Esophagus (tissue), 2 donors: ENCODE results near the gene SORCS2. TPM values are rescaled to one million over a fixed set of nuclear protein-coding genes. Genes with fewer than 3 reads are reported as not detected.
"Not testable (repeated sequence)": the region's sequence is repeated elsewhere in the genome, so short reads cannot be mapped to it uniquely, and the experiment has no call there.

Experiments
- H3K27ac ChIP-seq, 2 donors: one replicate each; pipeline ENCODE4 v1.5.1; 2013; ENCODE audit warnings: low read depth in 2 of 2, mild to moderate bottlenecking in 2 of 2, inconsistent platforms in 1 of 2, low read length in 1 of 2, moderate library complexity in 1 of 2
- H3K27me3 ChIP-seq, 2 donors: one replicate each; pipeline ENCODE4 v1.6.1; 2013; ENCODE audit warnings: low read length in 2 of 2, control low read depth in 1 of 2, mild to moderate bottlenecking in 1 of 2; ENCODE audit not compliant: insufficient read depth in 2 of 2, control insufficient read depth in 1 of 2
- H3K36me3 ChIP-seq, 2 donors: one replicate each; pipeline ENCODE4 v1.6.1; 2013; ENCODE audit warnings: low read length in 1 of 2; ENCODE audit not compliant: control insufficient read depth in 2 of 2, insufficient read depth in 2 of 2
- H3K4me1 ChIP-seq, 2 donors: one replicate each; pipeline ENCODE4 v1.6.1; 2013; ENCODE audit warnings: low read length in 1 of 2; ENCODE audit not compliant: control insufficient read depth in 2 of 2, insufficient read depth in 2 of 2
- H3K4me3 ChIP-seq, 2 donors: one replicate each; pipeline ENCODE4 v1.5.1; 2013; ENCODE audit warnings: low read length in 2 of 2, mild to moderate bottlenecking in 2 of 2, low read depth in 1 of 2, moderate library complexity in 1 of 2
- H3K9me3 ChIP-seq, 2 donors: one replicate each; pipeline ENCODE4 v1.6.1; 2013; ENCODE audit warnings: mild to moderate bottlenecking in 2 of 2, low read depth in 1 of 2, low read length in 1 of 2, moderate library complexity in 1 of 2; ENCODE audit not compliant: control insufficient read depth in 2 of 2, insufficient read depth in 1 of 2
- WGBS, 2 donors: extraction: QIAGEN DNeasy Blood & Tissue Kit; methylation state at CpG; one replicate each; pipeline ENCODE4 v1.1.7; 2013; 5-methylcytosine and 5-hydroxymethylcytosine counted together
- polyA plus RNA-seq, 2 donors: library from polyadenylated mRNA; stranded (reverse); fragments of 200-250 nt; gene quantifications; one replicate each; pipeline ENCODE4 v1.2.3, GENCODE V29; 2013
- donor health status: healthy with polysubstance abuse.
- donor health status: Bipolar disorder and iron deficiency.

The SORCS2 gene
- polyA plus RNA-seq, 2 donors = 1.1 to 1.2 TPM

DNA sequence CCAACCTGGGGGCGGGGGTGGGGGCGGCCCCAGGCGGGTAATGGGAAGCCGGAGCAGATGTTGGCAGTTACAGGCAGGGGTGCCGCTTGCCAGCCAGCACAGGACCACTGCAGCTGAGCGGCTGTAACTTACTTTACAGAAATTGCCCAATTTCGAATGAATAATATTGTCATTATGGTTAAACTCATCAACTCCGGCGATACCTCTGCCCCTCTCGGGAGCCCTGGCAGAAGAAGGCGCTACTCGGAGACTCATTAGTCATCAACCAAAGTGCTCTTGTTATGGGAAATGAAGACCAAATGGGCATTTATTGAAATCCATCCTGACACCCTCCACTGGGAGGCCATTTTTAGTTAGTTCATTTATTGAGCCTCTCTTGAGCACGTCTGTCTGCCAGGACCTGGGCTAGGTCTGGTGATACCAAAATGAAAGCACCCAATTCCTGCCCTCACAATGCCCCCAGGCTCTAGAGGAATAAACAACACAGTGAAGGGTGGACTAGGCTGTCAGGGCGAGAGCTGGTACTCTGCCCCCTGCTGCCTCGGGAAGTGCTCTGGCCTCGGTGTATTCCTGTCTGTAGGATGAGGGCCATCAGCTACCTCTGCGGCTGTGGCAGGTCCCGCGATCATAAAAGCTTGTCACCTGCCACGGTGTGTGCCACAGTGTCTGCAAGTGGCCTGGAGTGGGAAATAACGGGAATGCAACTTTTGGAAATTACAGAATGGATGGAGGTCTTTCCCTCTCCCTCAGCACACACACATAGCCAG, 401.5 kb downstream of the SORCS2 start:
- H3K27me3 ChIP-seq = no peaks in the 10 kb centered on the region
- H3K4me3 ChIP-seq = no peak overlapping the region
- no peaks in the 10 kb centered on the region for H3K9me3 ChIP-seq
- H3K4me1 ChIP-seq = peaks cover 2 to 4% of the 10 kb centered on the region in 2 donors
- 77 to 82% methylated on average over 21 of the region's 21 CpGs for WGBS, 2 donors
- H3K36me3 ChIP-seq = no peaks in the 10 kb centered on the region
- H3K27ac ChIP-seq = no peak overlapping the region

DNA sequence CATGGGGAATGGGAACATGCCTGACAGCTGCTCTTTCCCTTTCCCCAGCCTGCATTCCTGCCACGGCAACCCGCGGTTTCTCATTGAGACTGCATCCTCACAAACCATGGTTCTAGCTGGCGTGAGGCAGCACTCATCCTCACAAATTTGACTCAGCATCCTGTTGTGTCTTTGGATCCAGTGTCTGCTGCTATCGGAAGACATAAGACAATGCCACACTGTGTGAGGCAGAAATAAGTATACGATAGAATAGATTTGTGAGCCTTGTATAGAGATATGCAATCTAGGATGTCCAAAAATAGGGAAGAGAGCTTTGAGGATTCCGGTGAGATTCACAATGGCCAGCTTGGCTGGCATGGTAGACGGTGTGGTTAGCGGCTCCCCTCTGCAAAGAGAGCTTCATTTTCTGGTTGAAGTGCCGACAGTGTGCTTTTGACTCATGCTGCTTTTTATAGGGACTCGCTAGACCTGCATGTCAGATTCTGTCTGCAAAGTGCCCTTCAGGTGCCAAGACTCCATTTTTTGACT, 403.7 kb downstream of the SORCS2 start:
- H3K36me3 ChIP-seq = no peaks in the 10 kb centered on the region
- WGBS, 2 donors = 45 to 50% methylated on average over 11 of the region's 11 CpGs
- no peak overlapping the region for H3K4me3 ChIP-seq
- no peaks in the 10 kb centered on the region for H3K9me3 ChIP-seq
- H3K27ac ChIP-seq = no peak overlapping the region
- peaks cover 2 to 9% of the 10 kb centered on the region in 2 donors for H3K4me1 ChIP-seq
- H3K27me3 ChIP-seq = no peaks in the 10 kb centered on the region

GRCh38 chr4:7596918-7597606, 404.7 kb downstream of the SORCS2 start:
- 71% methylated on average over 9 of the region's 9 CpGs for WGBS, 2 donors
- no peaks in the 10 kb centered on the region for H3K36me3 ChIP-seq
- no peaks in the 10 kb centered on the region for H3K27me3 ChIP-seq
- no peak overlapping the region for H3K4me3 ChIP-seq
- H3K9me3 ChIP-seq = no peaks in the 10 kb centered on the region
- peaks cover 2 to 9% of the 10 kb centered on the region in 2 donors for H3K4me1 ChIP-seq
- H3K27ac ChIP-seq = no peak overlapping the region

- Histone ChIP-seq H3K27ac (no peak overlapping the region), H3K36me3 (no peaks in the 10 kb centered on the region)
- WGBS, 2 donors = 77 to 82% methylated on average over 29 of the region's 29 CpGs
Measured at GRCh38 chr4:7598939-7599790, 406.8 kb downstream of the SORCS2 start.

DNA sequence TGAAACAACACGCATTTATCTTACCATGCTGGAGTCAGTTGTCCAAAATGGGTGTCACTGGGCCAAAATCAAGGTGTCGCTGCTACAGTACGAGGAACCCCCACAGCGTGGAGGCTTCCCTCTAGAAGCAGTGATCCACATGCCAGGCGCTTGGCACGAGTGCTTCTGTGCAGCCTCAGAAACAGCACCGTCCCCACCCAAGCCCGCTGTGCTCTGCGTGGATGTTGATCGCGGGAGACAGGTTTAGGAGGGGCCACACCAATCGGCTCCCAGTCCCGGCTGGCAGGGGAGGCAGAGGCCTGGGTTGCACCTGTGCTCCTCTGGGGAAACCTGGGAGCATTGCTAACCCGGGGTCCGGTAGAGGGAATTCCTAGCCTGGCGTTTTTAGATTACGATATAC, 407.9 kb downstream of the SORCS2 start:
- H3K36me3 ChIP-seq = no peaks in the 10 kb centered on the region
- H3K27me3 ChIP-seq = no peaks in the 10 kb centered on the region
- no peak overlapping the region for H3K4me3 ChIP-seq
- peaks cover 2 to 9% of the 10 kb centered on the region in 2 donors for H3K4me1 ChIP-seq
- no peak overlapping the region for H3K27ac ChIP-seq
- peaks cover 0 to 4% of the 10 kb centered on the region in 2 donors for H3K9me3 ChIP-seq
- 62 to 73% methylated on average over 17 of the region's 17 CpGs for WGBS, 2 donors

More at GRCh38 chr4:7598939-7599790, 406.8 kb downstream of the SORCS2 start:
- H3K4me1 ChIP-seq = peaks cover 2 to 9% of the 10 kb centered on the region in 2 donors
- no peaks in the 10 kb centered on the region for H3K27me3 ChIP-seq
- no peak overlapping the region for H3K4me3 ChIP-seq
- no peaks in the 10 kb centered on the region for H3K9me3 ChIP-seq

GRCh38 chr4:7602166-7602565, 409.8 kb downstream of the SORCS2 start:
- H3K27me3 ChIP-seq, H3K27ac ChIP-seq, H3K4me3 ChIP-seq, H3K36me3 ChIP-seq, H3K4me1 ChIP-seq, H3K9me3 ChIP-seq: not testable (repeated sequence)
- WGBS, 2 donors = 95 to 96% methylated on average over 28 to 30 of the region's 30 CpGs

DNA sequence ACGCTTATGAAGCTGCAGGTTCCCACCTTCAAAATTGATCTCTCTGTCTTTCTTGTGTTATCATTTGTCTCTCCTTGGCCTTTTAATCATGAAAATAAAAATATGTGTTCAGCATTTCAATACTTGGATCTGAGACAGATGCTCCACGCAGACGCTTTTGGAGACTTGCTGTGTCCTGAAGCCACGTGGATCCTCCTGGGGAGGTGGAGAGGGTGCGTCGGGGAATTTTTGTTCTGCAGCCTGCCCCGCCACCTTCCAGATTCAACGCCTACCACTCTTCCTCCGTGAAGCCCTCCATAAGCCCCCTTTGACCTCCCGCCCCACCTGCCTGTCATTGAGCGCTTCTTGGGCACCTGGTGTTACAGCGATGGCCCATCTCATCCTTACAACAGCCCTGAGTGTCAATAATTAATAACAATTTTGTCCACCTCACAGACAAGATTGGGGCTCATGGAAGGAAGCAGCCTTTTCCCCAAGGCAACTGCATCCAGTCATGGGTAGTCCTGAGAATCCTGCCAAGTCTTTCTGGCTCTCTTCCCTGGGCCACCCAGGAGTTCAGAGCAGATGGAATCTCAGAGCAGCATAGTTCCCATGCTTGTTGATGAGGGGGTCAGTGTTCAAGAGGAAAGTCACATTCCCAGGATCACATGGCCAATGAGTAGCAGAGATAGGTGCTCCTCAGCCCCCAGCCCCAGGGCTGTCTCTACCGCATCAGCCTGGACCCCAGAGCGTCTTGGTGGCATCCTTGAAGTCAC, 415.0 kb downstream of the SORCS2 start:
- Histone ChIP-seq H3K27me3 (no peaks in the 10 kb centered on the region), H3K4me3 (no peak overlapping the region), H3K36me3 (no peaks in the 10 kb centered on the region), H3K4me1 (no peaks in the 10 kb centered on the region), H3K27ac (no peak overlapping the region), H3K9me3 (peaks cover 0 to 5% of the 10 kb centered on the region in 2 donors)
- WGBS, 2 donors = 86 to 87% methylated on average over 14 of the region's 14 CpGs

DNA sequence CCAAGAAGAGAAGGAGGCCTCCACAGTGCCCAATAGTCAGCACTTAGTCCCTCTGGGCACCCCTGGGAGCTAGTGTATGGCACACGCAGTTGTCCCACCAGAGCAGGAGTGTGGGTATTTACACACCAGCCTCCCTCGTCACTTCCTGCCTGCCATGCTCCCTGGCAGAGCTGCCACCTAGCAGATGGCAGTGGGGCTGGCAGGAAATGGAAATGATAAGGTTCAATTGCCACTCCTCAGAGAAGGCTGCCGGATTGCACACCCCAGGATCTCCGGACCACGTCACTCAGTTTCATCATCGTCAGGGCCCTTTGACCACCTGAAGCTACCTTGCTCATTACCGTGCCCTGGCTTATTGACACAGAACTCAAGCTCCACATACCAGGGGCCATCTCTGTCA, 415.7 kb downstream of the SORCS2 start:
- Histone ChIP-seq H3K27me3 (no peaks in the 10 kb centered on the region), H3K9me3 (peaks cover 0 to 5% of the 10 kb centered on the region in 2 donors), H3K4me3 (no peak overlapping the region), H3K4me1 (no peaks in the 10 kb centered on the region), H3K36me3 (no peaks in the 10 kb centered on the region), H3K27ac (no peak overlapping the region)
- 73 to 82% methylated on average over 7 of the region's 7 CpGs for WGBS, 2 donors

DNA sequence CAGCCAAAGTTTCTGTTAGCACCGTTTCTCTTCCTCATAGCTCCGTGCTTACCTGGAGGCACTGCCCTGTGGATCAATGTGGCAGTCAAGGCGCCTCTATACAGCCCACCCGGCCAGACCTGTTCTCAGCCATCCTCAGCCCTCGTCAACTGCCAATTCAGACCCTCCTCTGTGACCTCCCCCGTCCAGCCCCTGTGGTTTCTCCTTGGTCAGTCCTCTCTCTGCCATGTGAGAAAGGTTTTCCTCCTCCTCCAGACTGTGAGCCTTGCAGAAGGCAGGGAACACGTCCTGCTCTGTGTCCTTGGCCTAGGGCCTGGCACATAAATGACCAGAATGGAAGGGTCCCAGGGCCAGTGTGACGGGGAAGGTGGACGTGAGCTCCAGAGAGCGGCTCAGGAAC, 417.0 kb downstream of the SORCS2 start:
- Histone ChIP-seq H3K4me1 (no peaks in the 10 kb centered on the region), H3K4me3 (no peak overlapping the region), H3K27me3 (no peaks in the 10 kb centered on the region), H3K36me3 (no peaks in the 10 kb centered on the region), H3K9me3 (peaks cover 0 to 5% of the 10 kb centered on the region in 2 donors), H3K27ac (no peak overlapping the region)
- WGBS, 2 donors = 69 to 83% methylated on average over 10 of the region's 10 CpGs
